Measurements from ENCODE around the gene PTGDS.

GRCh38 chr9:136936645-136937170, 40.6 kb upstream of the PTGDS start:
- no peak for TF ChIP-seq CTCF (IDR thresholded peaks at IDR 0.05; ENCODE audit: poor library complexity, severe bottlenecking)
- no peak for TF ChIP-seq POLR2AphosphoS5 (IDR thresholded peaks at IDR 0.05)
- TF ChIP-seq SMC3 (conservative IDR thresholded peaks at IDR 0.05; ENCODE audit: poor library complexity): no peak
- TF ChIP-seq MXI1 (conservative IDR thresholded peaks at IDR 0.05; ENCODE audit: poor library complexity, severe bottlenecking): no peak
- no peak for TF ChIP-seq EZH2 (IDR thresholded peaks at IDR 0.05; ENCODE audit: borderline replicate concordance, insufficient read depth, low read length, poor library complexity, severe bottlenecking)

Data from neural cell (in vitro differentiated cells).